Panc1 (cell line): ENCODE measurements around the gene DNAJC30. TPM values are rescaled to one million over a fixed set of nuclear protein-coding genes. Genes with fewer than 3 reads are reported as not detected.

Source experiments
- ATAC-seq: fragments of 200-7000 bp; cut with Tn5 transposase; 2 replicates; pipeline ENCODE4 v1.9.1; 2020; ENCODE audit warnings: mild to moderate bottlenecking, moderate library complexity
- Bru-seq: library from RNA; stranded (reverse); fragments of 400-500 nt; gene quantifications from one replicate; lab custom pipeline; 2021; lab: Mats Ljungman, UMichigan
- BruChase-seq, 2 experiments: library from RNA; stranded (reverse); fragments of 400-500 nt; gene quantifications; one replicate each; lab custom pipeline; 2021; lab: Mats Ljungman, UMichigan
- BruUV-seq: library from RNA; stranded (reverse); fragments of 400-500 nt; replicated peaks from 2 replicates; lab custom pipeline; 2021; lab: Mats Ljungman, UMichigan
- CTCF ChIA-PET: fragments of 300-600 bp; sonication (Branson Sonifier 250); formaldehyde crosslinking; loops from one replicate; lab custom pipeline; 2022; ENCODE audit warnings: antibody characterized with exemption; lab: Charles Lee
- POLR2A ChIA-PET: fragments of 300-600 bp; sonication (Branson Sonifier 250); formaldehyde crosslinking; loops from one replicate; lab custom pipeline; 2022; ENCODE audit warnings: antibody characterized with exemption; lab: Charles Lee
- DNase-seq: peaks from one replicate; pipeline ENCODE4 v3.0.0-alpha.2; 2010; ENCODE audit warnings: low read depth, low spot score
- H3K27ac ChIP-seq: 2 replicates; pipeline ENCODE4 v1.5.1; 2011; ENCODE audit warnings: mild to moderate bottlenecking, low read length, inconsistent platforms
- H3K27me3 ChIP-seq: fragments of 200-500 bp; sonication (Bioruptor generic); 2 replicates; pipeline ENCODE4 v1.6.0; 2014; ENCODE audit warnings: low read length, inconsistent platforms; ENCODE audit not compliant: control insufficient read depth, insufficient read depth
- H3K36me3 ChIP-seq: fragments of 200-500 bp; sonication (Bioruptor generic); 2 replicates; pipeline ENCODE4 v1.5.1; 2014; ENCODE audit warnings: inconsistent platforms, mild to moderate bottlenecking, low read length, moderate library complexity; ENCODE audit not compliant: control insufficient read depth, insufficient read depth
- H3K4me1 ChIP-seq: 2 replicates; pipeline ENCODE4 v1.5.1; 2011; ENCODE audit warnings: inconsistent platforms, mild to moderate bottlenecking, low read length, moderate library complexity; ENCODE audit not compliant: control insufficient read depth, insufficient read depth
- H3K4me3 ChIP-seq, 2 experiments: 2 replicates each; pipeline ENCODE4 v1.5.1; 2011 to 2012; ENCODE audit warnings: low read depth in 2 of 2, low read length in 2 of 2, mild to moderate bottlenecking in 2 of 2, inconsistent platforms in 1 of 2, moderate library complexity in 1 of 2
- H3K9me3 ChIP-seq: fragments of 200-500 bp; sonication (Bioruptor generic); 2 replicates; pipeline ENCODE4 v1.5.1; 2014; ENCODE audit warnings: low read depth, mild to moderate bottlenecking, inconsistent platforms, low read length, moderate library complexity; ENCODE audit not compliant: control insufficient read depth, insufficient read depth
- POLR2AphosphoS5 ChIP-seq: IDR thresholded peaks from 2 replicates; pipeline ENCODE4 v1.6.1; 2012; ENCODE audit warnings: mild to moderate bottlenecking, low read depth, low read length, moderate library complexity
- SIN3A ChIP-seq: IDR thresholded peaks from 2 replicates; pipeline ENCODE4 v1.6.1; 2012; ENCODE audit warnings: low read depth, mild to moderate bottlenecking, low read length, moderate library complexity, borderline replicate concordance; ENCODE audit not compliant: insufficient read depth
- TCF7L2 ChIP-seq: IDR thresholded peaks from 2 replicates; pipeline ENCODE4 v1.6.1; 2011; ENCODE audit warnings: mild to moderate bottlenecking, low read depth, low read length, inconsistent platforms
- in situ Hi-C: cut with HindIII; loops from 2 replicates; pipeline ENCODE4 v1.10.0; 2016; ENCODE audit warnings: low sequenced_read_pairs, low pct_unique_long_range_greater_than_20kb
- intact Hi-C: fragments of 100-400 bp; cut with micrococcal nuclease; formaldehyde crosslinking; loops from one replicate; pipeline ENCODE4 v1.10.0; 2022; ENCODE audit not compliant: unreplicated experiment
- long read RNA-seq: library from polyadenylated mRNA; unstranded; transcript quantifications from one replicate; pipeline ENCODE4 v2.0.0, GENCODE V29; 2021; ENCODE audit not compliant: unreplicated experiment
- polyA plus RNA-seq: library from polyadenylated mRNA; unstranded; fragments of >200 nt; gene quantifications from one replicate; pipeline ENCODE4 v1.2.1, GENCODE V29; 2012; ENCODE audit warnings: missing spikeins; ENCODE audit not compliant: insufficient read length
- total RNA-seq: library from RNA; stranded (reverse); gene quantifications from one replicate; pipeline ENCODE4 v1.2.1, GENCODE V29; 2021; ENCODE audit not compliant: unreplicated experiment
- TF ChIP-seq, protein P1 (sequence below), 2 experiments: IDR thresholded peaks; 2 replicates each; pipeline ENCODE4 v1.6.1; 2011 to 2012; ENCODE audit warnings: low read depth in 2 of 2, control low read depth in 1 of 2, low read length in 1 of 2, mild to moderate bottlenecking in 1 of 2, moderate library complexity in 1 of 2; ENCODE audit not compliant: insufficient read depth in 1 of 2
- TF ChIP-seq, protein P2 (sequence below): fragments of 450-650 bp; IDR thresholded peaks from 2 replicates; pipeline ENCODE4 v1.5.1; 2017; ENCODE audit warnings: mild to moderate bottlenecking

Gene DNAJC30
- total RNA-seq (11.1 TPM), Bru-seq, nascent RNA (percentile 77 among the genes with signal in this experiment), BruChase-seq, experiment 1, labeled RNA remaining after a 2-hour chase (percentile 76 among the genes with signal in this experiment), BruChase-seq, experiment 2, labeled RNA remaining after a 6-hour chase (percentile 73 among the genes with signal in this experiment)
- polyA plus RNA-seq, result 6.5 TPM
- long read RNA-seq, transcript DNAJC30-201 (1 exons, 2,485 nt), result major isoform, 16 of 16 reads
- long read RNA-seq, partial matches to known transcripts, result 0 of 16 reads
- long read RNA-seq, other reads (novel, unspliced or antisense), result 0 of 16 reads

DNA sequence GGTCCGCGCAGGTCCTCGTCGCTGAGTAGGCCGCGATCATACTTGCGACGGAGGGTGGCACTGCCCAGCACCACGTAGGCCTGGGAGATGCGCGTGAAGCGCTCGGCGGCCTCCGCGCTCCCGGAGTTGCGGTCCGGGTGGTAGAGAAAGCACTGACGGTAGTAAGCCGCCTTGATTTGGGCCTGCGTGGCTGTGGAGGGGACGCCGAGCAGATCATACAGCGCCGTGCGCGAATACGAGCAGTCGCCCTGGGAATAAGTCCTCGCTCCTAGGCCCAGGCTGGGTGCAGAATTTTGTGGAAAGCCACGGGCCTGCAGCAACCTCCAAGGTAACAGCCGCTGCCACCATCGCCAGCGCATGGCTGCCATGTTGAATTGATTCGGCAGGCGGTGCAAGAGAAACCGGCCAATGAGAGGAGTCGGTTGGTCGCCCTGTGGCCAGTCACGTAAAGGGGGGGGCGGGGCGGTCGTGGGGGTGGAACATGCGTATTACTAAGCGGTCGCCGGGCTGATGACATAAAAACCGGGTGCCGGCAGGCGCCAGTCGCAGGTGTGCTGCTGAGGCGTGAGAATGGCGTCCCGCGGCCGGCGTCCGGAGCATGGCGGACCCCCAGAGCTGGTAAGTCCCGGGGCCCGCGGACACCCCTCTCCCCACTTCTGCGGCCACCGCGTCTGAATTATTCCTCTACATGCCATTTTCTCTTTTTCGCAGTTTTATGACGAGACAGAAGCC is at the start of gene DNAJC30, which contains the start of gene BUD23:
Gene DNAJC30 (minus strand): TSS at position 398 of the 732 bp plus-strand sequence. CDS start 30 bp downstream, at position 368.
Gene BUD23 (plus strand): TSS at position 542 of the 732 bp plus-strand sequence. CDS start 29 bp downstream, at position 571.
- H3K4me1 ChIP-seq, result peaks cover 25% of the 10 kb centered on the region
- peak; percentile 80 for DNase-seq
- in situ Hi-C loops, result no loop called here
- TF ChIP-seq SIN3A, result peak; percentile 94; the same call in 1 of the 2 replicates
- TF ChIP-seq, protein P1, sequence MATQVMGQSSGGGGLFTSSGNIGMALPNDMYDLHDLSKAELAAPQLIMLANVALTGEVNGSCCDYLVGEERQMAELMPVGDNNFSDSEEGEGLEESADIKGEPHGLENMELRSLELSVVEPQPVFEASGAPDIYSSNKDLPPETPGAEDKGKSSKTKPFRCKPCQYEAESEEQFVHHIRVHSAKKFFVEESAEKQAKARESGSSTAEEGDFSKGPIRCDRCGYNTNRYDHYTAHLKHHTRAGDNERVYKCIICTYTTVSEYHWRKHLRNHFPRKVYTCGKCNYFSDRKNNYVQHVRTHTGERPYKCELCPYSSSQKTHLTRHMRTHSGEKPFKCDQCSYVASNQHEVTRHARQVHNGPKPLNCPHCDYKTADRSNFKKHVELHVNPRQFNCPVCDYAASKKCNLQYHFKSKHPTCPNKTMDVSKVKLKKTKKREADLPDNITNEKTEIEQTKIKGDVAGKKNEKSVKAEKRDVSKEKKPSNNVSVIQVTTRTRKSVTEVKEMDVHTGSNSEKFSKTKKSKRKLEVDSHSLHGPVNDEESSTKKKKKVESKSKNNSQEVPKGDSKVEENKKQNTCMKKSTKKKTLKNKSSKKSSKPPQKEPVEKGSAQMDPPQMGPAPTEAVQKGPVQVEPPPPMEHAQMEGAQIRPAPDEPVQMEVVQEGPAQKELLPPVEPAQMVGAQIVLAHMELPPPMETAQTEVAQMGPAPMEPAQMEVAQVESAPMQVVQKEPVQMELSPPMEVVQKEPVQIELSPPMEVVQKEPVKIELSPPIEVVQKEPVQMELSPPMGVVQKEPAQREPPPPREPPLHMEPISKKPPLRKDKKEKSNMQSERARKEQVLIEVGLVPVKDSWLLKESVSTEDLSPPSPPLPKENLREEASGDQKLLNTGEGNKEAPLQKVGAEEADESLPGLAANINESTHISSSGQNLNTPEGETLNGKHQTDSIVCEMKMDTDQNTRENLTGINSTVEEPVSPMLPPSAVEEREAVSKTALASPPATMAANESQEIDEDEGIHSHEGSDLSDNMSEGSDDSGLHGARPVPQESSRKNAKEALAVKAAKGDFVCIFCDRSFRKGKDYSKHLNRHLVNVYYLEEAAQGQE (IDR thresholded peaks at IDR 0.05; ENCODE audit: insufficient read depth in 1 of 2, low read depth in 2 of 2, low read length in 1 of 2), result 0 out of 4 replicates have a peak, but pooled peaks of 1 of the 2 experiments have one; percentile 5
- peak; percentile 90 for TF ChIP-seq POLR2AphosphoS5
- TF ChIP-seq, protein P2, sequence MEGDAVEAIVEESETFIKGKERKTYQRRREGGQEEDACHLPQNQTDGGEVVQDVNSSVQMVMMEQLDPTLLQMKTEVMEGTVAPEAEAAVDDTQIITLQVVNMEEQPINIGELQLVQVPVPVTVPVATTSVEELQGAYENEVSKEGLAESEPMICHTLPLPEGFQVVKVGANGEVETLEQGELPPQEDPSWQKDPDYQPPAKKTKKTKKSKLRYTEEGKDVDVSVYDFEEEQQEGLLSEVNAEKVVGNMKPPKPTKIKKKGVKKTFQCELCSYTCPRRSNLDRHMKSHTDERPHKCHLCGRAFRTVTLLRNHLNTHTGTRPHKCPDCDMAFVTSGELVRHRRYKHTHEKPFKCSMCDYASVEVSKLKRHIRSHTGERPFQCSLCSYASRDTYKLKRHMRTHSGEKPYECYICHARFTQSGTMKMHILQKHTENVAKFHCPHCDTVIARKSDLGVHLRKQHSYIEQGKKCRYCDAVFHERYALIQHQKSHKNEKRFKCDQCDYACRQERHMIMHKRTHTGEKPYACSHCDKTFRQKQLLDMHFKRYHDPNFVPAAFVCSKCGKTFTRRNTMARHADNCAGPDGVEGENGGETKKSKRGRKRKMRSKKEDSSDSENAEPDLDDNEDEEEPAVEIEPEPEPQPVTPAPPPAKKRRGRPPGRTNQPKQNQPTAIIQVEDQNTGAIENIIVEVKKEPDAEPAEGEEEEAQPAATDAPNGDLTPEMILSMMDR, result no peak
- BruUV-seq, result no TSS peak
- POLR2A ChIA-PET, result interaction anchor here (0.9 kb wide), 1 partner anchor 15 kb away, joined by 4 read pairs; no protein-coding TSS in a partner anchor
- peaks cover 10% of the 10 kb centered on the region for H3K36me3 ChIP-seq
- H3K4me3 ChIP-seq, result peak within 1 kb of the TSS; percentile 66 to 98
- no peaks in the 10 kb centered on the region for H3K27me3 ChIP-seq
- ATAC-seq, result peak; percentile 95
- CTCF ChIA-PET, result interaction anchor here (0.7 kb wide), 1 partner anchor 62 kb away, joined by 3 read pairs; no protein-coding TSS in a partner anchor
- no peaks in the 10 kb centered on the region for H3K9me3 ChIP-seq
- intact Hi-C loops, result no loop called here
- peak within 1 kb of the TSS; percentile 86 for H3K27ac ChIP-seq

DNA sequence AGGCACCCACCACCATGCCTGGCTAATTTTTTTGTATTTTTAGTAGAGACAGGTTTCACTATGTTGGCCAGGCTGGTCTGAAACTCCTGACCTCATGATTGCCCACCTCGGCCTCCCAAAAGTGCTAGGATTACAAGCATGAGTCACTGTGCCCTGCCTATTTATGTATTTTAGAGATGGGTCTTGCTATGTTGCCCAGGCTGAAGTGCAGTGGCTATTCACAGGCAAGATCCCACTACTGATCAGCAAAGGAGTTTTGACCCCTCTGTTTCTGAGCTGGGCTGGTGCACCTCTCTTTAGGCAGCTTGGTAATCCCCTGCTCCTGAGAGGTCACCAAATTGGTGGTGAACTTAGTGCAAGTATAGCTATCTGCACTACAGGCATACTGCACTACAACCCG is 49.1 kb upstream of the DNAJC30 start:
- Histone ChIP-seq H3K36me3 (peaks cover 5% of the 10 kb centered on the region; the same call in 1 of the 2 replicates), H3K4me3 (no peak overlapping the region), H3K27me3 (no peaks in the 10 kb centered on the region), H3K9me3 (no peaks in the 10 kb centered on the region), H3K27ac (no peak overlapping the region), H3K4me1 (peaks cover 20% of the 10 kb centered on the region)
- ATAC-seq (no peak), DNase-seq (no peak)
- in situ Hi-C loops (no loop called here), intact Hi-C loops (no loop called here)
- TF ChIP-seq, protein P1 (IDR thresholded peaks at IDR 0.05; ENCODE audit: insufficient read depth in 1 of 2, low read depth in 2 of 2, low read length in 1 of 2), result no peak
- TF ChIP-seq SIN3A, result no peak
- no peak for TF ChIP-seq TCF7L2
- TF ChIP-seq, protein P2, result no peak
- no peak for TF ChIP-seq POLR2AphosphoS5
- no TSS peak for BruUV-seq
- CTCF ChIA-PET, result interaction anchor here (0.5 to 0.7 kb wide), 2 partner anchors 16 to 116 kb away, joined by 3 read pairs; no protein-coding TSS in a partner anchor
- POLR2A ChIA-PET, result interaction anchor here (0.5 kb wide), 1 partner anchor 98 kb away, joined by 3 read pairs; no protein-coding TSS in a partner anchor
